MG63 (cell line): ENCODE data around the gene ANKRD11. TPM values are rescaled to one million over a fixed set of nuclear protein-coding genes. Genes with fewer than 3 reads are reported as not detected.

ENCODE experiments used
- DNase-seq: peaks from one replicate; pipeline ENCODE4 v3.0.0-alpha.2; 2020
- H3K27me3 ChIP-seq: fragments of 250-450 bp; sonication (Bioruptor Pico); 2 replicates; pipeline ENCODE4 v1.5.1; 2020; ENCODE audit warnings: mild to moderate bottlenecking, moderate library complexity
- H3K36me3 ChIP-seq: fragments of 250-450 bp; sonication (Bioruptor Pico); 2 replicates; pipeline ENCODE4 v1.5.1; 2020; ENCODE audit warnings: mild to moderate bottlenecking, moderate library complexity
- H3K4me3 ChIP-seq: fragments of 250-450 bp; sonication (Bioruptor Pico); 2 replicates; pipeline ENCODE4 v1.5.1; 2020; ENCODE audit warnings: mild to moderate bottlenecking, moderate library complexity
- H3K9me3 ChIP-seq: fragments of 250-450 bp; sonication (Bioruptor Pico); 2 replicates; pipeline ENCODE4 v1.5.1; 2020; ENCODE audit warnings: mild to moderate bottlenecking, moderate library complexity
- total RNA-seq: library from RNA; depleted of rRNA; stranded (reverse); fragments of >200 nt; shearing (Covaris generic); gene quantifications from 2 replicates; pipeline ENCODE4 v1.2.3, GENCODE V29; 2014; ENCODE audit warnings: low replicate concordance

The ANKRD11 gene
- total RNA-seq, 1 experiment from 2014 or later = 54.3 TPM

- Histone ChIP-seq H3K36me3 (peaks cover 34% of the 10 kb centered on the region), H3K27me3 (no peaks in the 10 kb centered on the region), H3K4me3 (no peak overlapping the region), H3K9me3 (no peaks in the 10 kb centered on the region)
- DNase-seq = no peak
Observed at GRCh38 chr16:89286096-89286495, 204.3 kb downstream of the ANKRD11 start.

- Histone ChIP-seq H3K9me3 (no peaks in the 10 kb centered on the region), H3K36me3 (peaks cover 34% of the 10 kb centered on the region)
- DNase-seq = no peak
Observed at GRCh38 chr16:89285381-89285780, 205.0 kb downstream of the ANKRD11 start.

GRCh38 chr16:89283449-89283848, 206.9 kb downstream of the ANKRD11 start:
- no peaks in the 10 kb centered on the region for H3K9me3 ChIP-seq
- peaks cover 29% of the 10 kb centered on the region for H3K36me3 ChIP-seq
- DNase-seq = no peak
- no peaks in the 10 kb centered on the region for H3K27me3 ChIP-seq
- no peak overlapping the region for H3K4me3 ChIP-seq

More at GRCh38 chr16:89285381-89285780, 205.0 kb downstream of the ANKRD11 start:
- Histone ChIP-seq H3K27me3 (no peaks in the 10 kb centered on the region), H3K4me3 (no peak overlapping the region)

GRCh38 chr16:89282523-89282922, 207.8 kb downstream of the ANKRD11 start:
- no peaks in the 10 kb centered on the region for H3K27me3 ChIP-seq
- no peaks in the 10 kb centered on the region for H3K9me3 ChIP-seq
- no peak overlapping the region for H3K4me3 ChIP-seq
- DNase-seq = no peak
- H3K36me3 ChIP-seq = peaks cover 24% of the 10 kb centered on the region

GRCh38 chr16:89281829-89282228, 208.5 kb downstream of the ANKRD11 start:
- no peak overlapping the region for H3K4me3 ChIP-seq
- H3K27me3 ChIP-seq = no peaks in the 10 kb centered on the region
- H3K36me3 ChIP-seq = peaks cover 21% of the 10 kb centered on the region
- DNase-seq = no peak
- no peaks in the 10 kb centered on the region for H3K9me3 ChIP-seq

- H3K36me3 ChIP-seq = peaks cover 15% of the 10 kb centered on the region
- no peaks in the 10 kb centered on the region for H3K9me3 ChIP-seq
- no peak overlapping the region for H3K4me3 ChIP-seq
- no peaks in the 10 kb centered on the region for H3K27me3 ChIP-seq
- no peak for DNase-seq
Observed at GRCh38 chr16:89281189-89281577, 209.2 kb downstream of the ANKRD11 start.

GRCh38 chr16:89280546-89281188, 209.7 kb downstream of the ANKRD11 start:
- no peaks in the 10 kb centered on the region for H3K9me3 ChIP-seq
- DNase-seq = no peak
- peaks cover 11% of the 10 kb centered on the region for H3K36me3 ChIP-seq
- no peak overlapping the region for H3K4me3 ChIP-seq
- H3K27me3 ChIP-seq = no peaks in the 10 kb centered on the region

- Histone ChIP-seq H3K4me3 (no peak overlapping the region), H3K27me3 (no peaks in the 10 kb centered on the region), H3K36me3 (peaks cover 9% of the 10 kb centered on the region), H3K9me3 (no peaks in the 10 kb centered on the region)
- DNase-seq = no peak
Observed at GRCh38 chr16:89279666-89280481, 210.5 kb downstream of the ANKRD11 start.

GRCh38 chr16:89278441-89279240, 211.7 kb downstream of the ANKRD11 start:
- Histone ChIP-seq H3K9me3 (no peaks in the 10 kb centered on the region), H3K4me3 (no peak overlapping the region), H3K36me3 (peaks cover 5% of the 10 kb centered on the region), H3K27me3 (no peaks in the 10 kb centered on the region)
- no peak for DNase-seq

- no peak overlapping the region for H3K4me3 ChIP-seq
Observed at GRCh38 chr16:89277641-89278341, 212.6 kb downstream of the ANKRD11 start.

GRCh38 chr16:89277049-89277448, 213.3 kb downstream of the ANKRD11 start:
- Histone ChIP-seq H3K9me3 (no peaks in the 10 kb centered on the region), H3K4me3 (no peak overlapping the region), H3K36me3 (peaks cover 7% of the 10 kb centered on the region), H3K27me3 (no peaks in the 10 kb centered on the region)
- DNase-seq = no peak

More at GRCh38 chr16:89277641-89278341, 212.6 kb downstream of the ANKRD11 start:
- DNase-seq = no peak
- no peaks in the 10 kb centered on the region for H3K27me3 ChIP-seq
- no peaks in the 10 kb centered on the region for H3K9me3 ChIP-seq
- H3K36me3 ChIP-seq = peaks cover 7% of the 10 kb centered on the region

- no peak for DNase-seq
- Histone ChIP-seq H3K4me3 (no peak overlapping the region), H3K27me3 (no peaks in the 10 kb centered on the region), H3K9me3 (no peaks in the 10 kb centered on the region), H3K36me3 (peaks cover 13% of the 10 kb centered on the region)
Observed at GRCh38 chr16:89275837-89276720, 214.3 kb downstream of the ANKRD11 start.

- no peak for DNase-seq
- H3K9me3 ChIP-seq = no peaks in the 10 kb centered on the region
- peaks cover 15% of the 10 kb centered on the region for H3K36me3 ChIP-seq
- no peak overlapping the region for H3K4me3 ChIP-seq
- H3K27me3 ChIP-seq = no peaks in the 10 kb centered on the region
Observed at GRCh38 chr16:89275284-89275584, 215.1 kb downstream of the ANKRD11 start.

GRCh38 chr16:89274561-89275283, 215.6 kb downstream of the ANKRD11 start:
- no peak overlapping the region for H3K4me3 ChIP-seq
- H3K9me3 ChIP-seq = no peaks in the 10 kb centered on the region
- H3K36me3 ChIP-seq = peaks cover 18% of the 10 kb centered on the region
- no peak for DNase-seq
- no peaks in the 10 kb centered on the region for H3K27me3 ChIP-seq

- H3K9me3 ChIP-seq = no peaks in the 10 kb centered on the region
- DNase-seq = no peak
- H3K36me3 ChIP-seq = peaks cover 22% of the 10 kb centered on the region
- H3K27me3 ChIP-seq = no peaks in the 10 kb centered on the region
- no peak overlapping the region for H3K4me3 ChIP-seq
Observed at GRCh38 chr16:89273741-89274472, 216.5 kb downstream of the ANKRD11 start.
